Hepatocyte (in vitro differentiated cells): Measurements from ENCODE around the gene VAC14.

Experiments
- EZH2 ChIP-seq: fragments of 200-600 bp; sonication (generic); IDR thresholded peaks from 2 replicates; pipeline ENCODE4 v1.6.1; 2016; ENCODE audit warnings: antibody characterized with exemption, mild to moderate bottlenecking, borderline replicate concordance
- EZH2phosphoT487 ChIP-seq: fragments of 200-600 bp; sonication (generic); IDR thresholded peaks from one replicate; pipeline ENCODE4 v1.6.1; 2018; ENCODE audit warnings: antibody characterized with exemption, mild to moderate bottlenecking, low read depth, moderate library complexity; ENCODE audit not compliant: unreplicated experiment, severe bottlenecking
- TF ChIP-seq, protein P1 (sequence below): fragments of 200-600 bp; sonication (generic); IDR thresholded peaks from 2 replicates; pipeline ENCODE4 v1.5.1; 2016; ENCODE audit warnings: antibody characterized with exemption, mild to moderate bottlenecking; ENCODE audit not compliant: poor library complexity

DNA sequence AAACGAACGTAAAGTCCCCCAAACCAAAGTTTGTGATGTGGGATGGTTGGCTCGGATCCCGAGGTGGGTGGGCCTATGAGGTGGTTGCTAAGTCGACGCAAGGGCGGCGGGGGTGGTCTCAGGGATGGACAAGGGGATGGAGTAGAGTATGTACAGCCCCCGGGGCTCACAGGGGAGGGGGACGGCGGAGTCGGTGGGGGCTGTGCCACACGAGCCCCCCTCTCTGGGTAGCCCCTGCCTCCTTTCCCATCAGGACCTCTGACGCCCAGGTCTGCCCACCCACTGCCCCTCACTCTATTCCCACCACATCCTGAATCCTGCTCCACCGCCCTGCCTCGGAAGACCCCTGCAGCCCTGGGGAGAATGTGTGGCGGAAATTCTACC lies 139.4 kb downstream of the VAC14 start:
- TF ChIP-seq, protein P1, sequence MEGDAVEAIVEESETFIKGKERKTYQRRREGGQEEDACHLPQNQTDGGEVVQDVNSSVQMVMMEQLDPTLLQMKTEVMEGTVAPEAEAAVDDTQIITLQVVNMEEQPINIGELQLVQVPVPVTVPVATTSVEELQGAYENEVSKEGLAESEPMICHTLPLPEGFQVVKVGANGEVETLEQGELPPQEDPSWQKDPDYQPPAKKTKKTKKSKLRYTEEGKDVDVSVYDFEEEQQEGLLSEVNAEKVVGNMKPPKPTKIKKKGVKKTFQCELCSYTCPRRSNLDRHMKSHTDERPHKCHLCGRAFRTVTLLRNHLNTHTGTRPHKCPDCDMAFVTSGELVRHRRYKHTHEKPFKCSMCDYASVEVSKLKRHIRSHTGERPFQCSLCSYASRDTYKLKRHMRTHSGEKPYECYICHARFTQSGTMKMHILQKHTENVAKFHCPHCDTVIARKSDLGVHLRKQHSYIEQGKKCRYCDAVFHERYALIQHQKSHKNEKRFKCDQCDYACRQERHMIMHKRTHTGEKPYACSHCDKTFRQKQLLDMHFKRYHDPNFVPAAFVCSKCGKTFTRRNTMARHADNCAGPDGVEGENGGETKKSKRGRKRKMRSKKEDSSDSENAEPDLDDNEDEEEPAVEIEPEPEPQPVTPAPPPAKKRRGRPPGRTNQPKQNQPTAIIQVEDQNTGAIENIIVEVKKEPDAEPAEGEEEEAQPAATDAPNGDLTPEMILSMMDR = no peak
- no peak for TF ChIP-seq EZH2phosphoT487
- TF ChIP-seq EZH2 = no peak
